GM18507 (cell line): ENCODE results near the gene PPID.
A peak's percentile ranks its signal among the peaks of the same experiment; 100 is the strongest.
"Not testable (repeated sequence)": the region's sequence is repeated elsewhere in the genome, so short reads cannot be mapped to it uniquely, and the experiment has no call there.

Experiments
- DNase-seq: peaks from one replicate; pipeline ENCODE4 v3.0.0; 2011; ENCODE audit warnings: low read depth; ENCODE audit not compliant: insufficient read length; ENCODE audit errors: extremely low spot score
- FAIRE-seq: peaks from 2 replicates; lab custom pipeline; 2011; peaks lifted over from hg19 to GRCh38; lab: Jason Lieb, UNC

Gene PPID

GRCh38 chr4:158741326-158742021 lies 18.3 kb upstream of the PPID start:
- FAIRE-seq, result no peak

GRCh38 chr4:158739600-158739999 lies 16.4 kb upstream of the PPID start:
- DNase-seq, result no peak
- FAIRE-seq, result no peak

More at GRCh38 chr4:158741326-158742021, 18.3 kb upstream of the PPID start:
- DNase-seq, result no peak

- FAIRE-seq (no peak), DNase-seq (no peak)
Observed at GRCh38 chr4:158738866-158739265, 15.7 kb upstream of the PPID start.

- peak; percentile 86 for FAIRE-seq
- DNase-seq, result peak; percentile 29
Observed at GRCh38 chr4:158729716-158730559, 6.7 kb upstream of the PPID start.

- DNase-seq, result no peak
Observed at GRCh38 chr4:158728236-158728635, 5.0 kb upstream of the PPID start.

GRCh38 chr4:158726633-158727032 lies 3.4 kb upstream of the PPID start:
- DNase-seq (no peak), FAIRE-seq (no peak)

More at GRCh38 chr4:158728236-158728635, 5.0 kb upstream of the PPID start:
- FAIRE-seq, result no peak

GRCh38 chr4:158724637-158725036 lies 1.4 kb upstream of the PPID start:
- DNase-seq, result no peak
- peak; percentile 46 for FAIRE-seq

GRCh38 chr4:158722291-158722916 lies 792 bp downstream of the PPID start:
- FAIRE-seq (peak; percentile 76), DNase-seq (no peak)

- FAIRE-seq (peak; percentile 9), DNase-seq (no peak)
Observed at GRCh38 chr4:158721680-158722079, 1.5 kb downstream of the PPID start.

GRCh38 chr4:158715802-158716201 lies 7.4 kb downstream of the PPID start:
- FAIRE-seq, result no peak

GRCh38 chr4:158714937-158715336 lies 8.3 kb downstream of the PPID start:
- no peak for FAIRE-seq
- DNase-seq, result no peak

More at GRCh38 chr4:158715802-158716201, 7.4 kb downstream of the PPID start:
- DNase-seq, result no peak

GRCh38 chr4:158712622-158713021 lies 10.6 kb downstream of the PPID start:
- DNase-seq, FAIRE-seq: not testable (repeated sequence)

- DNase-seq (no peak), FAIRE-seq (no peak)
Observed at GRCh38 chr4:158710814-158711213, 12.4 kb downstream of the PPID start.

- DNase-seq (no peak), FAIRE-seq (no peak)
Observed at GRCh38 chr4:158704274-158704673, 18.9 kb downstream of the PPID start.

- FAIRE-seq, result no peak
- no peak for DNase-seq
Observed at GRCh38 chr4:158688813-158689212, 34.4 kb downstream of the PPID start.

GRCh38 chr4:158682066-158682465 lies 41.1 kb downstream of the PPID start:
- no peak for FAIRE-seq
- no peak for DNase-seq

GRCh38 chr4:158681629-158682028 lies 41.6 kb downstream of the PPID start:
- no peak for DNase-seq
- no peak for FAIRE-seq

- DNase-seq, result no peak
- no peak for FAIRE-seq
Observed at GRCh38 chr4:158678767-158679166, 44.4 kb downstream of the PPID start.

GRCh38 chr4:158676076-158676475 lies 47.1 kb downstream of the PPID start:
- FAIRE-seq, result no peak
- DNase-seq, result no peak

- DNase-seq (no peak), FAIRE-seq (no peak)
Observed at GRCh38 chr4:158673633-158674032, 49.6 kb downstream of the PPID start.
